Dedifferentiated amniotic fluid mesenchymal stem cell (primary cell): ENCODE results near the gene GFY.
A peak's percentile ranks its signal among the peaks of the same experiment; 100 is the strongest.

Experiments
- DNase-seq: peaks from one replicate; pipeline ENCODE4 v3.0.0-alpha.2; 2016; ENCODE audit errors: extremely low spot score

The GFY gene

DNA sequence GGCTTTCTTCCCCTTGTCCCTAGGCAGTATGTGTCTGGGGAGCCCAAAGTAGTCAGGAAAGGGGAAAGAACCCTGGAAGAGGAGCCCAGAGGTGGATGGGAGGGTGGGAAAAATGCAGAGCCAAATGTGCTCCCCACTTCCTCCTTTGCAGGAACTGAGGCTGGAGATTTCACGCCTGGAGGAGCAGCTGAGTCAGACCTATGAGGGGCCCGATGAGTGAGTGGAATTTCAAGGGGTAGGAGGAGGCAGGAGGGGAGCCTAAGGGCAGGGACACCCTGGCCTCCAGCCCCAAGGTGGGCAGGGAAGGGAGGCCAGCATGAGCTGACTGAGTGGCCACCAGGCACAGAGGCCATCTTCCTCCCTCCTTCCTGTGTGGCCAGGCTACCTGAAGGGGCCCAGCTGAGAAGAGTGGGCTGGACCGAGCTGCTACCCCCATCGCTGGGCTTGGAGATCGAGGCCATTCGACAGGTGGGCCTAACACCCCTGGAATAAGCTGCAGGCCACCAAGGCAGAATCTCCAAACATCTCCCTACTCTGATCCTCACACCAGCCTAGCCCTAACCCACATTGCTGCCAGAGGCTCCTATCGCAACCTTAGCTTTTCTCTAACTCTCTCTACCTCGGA is 16.3 kb upstream of the GFY start:
- DNase-seq = no peak

DNA sequence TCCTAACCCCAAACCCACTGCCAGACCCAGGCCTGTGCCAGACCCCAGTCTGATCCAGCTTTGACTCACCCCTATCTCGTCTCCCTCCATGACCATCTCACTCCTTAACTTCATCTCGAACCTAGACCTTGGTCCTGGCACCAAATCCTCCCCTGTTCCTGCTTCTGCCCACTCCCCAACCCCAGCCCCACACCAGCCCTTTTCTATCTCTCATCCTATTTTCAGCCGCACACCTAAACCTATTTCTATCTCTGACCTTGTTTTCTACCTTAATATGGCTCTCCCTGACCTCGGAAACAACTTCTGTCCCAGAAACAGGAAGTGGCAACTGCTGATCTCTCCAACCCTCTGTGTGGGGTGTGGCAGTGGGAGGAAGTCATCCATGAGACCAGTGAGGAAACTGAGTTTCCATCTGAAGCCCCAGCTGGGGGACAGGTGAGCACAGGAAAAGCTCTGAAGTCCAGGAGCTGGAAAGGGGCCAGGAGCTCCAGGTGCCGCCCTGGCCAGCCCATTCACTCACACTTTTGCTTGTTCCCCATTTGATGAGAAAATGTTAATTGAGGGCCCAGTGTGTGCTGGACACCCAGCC is 15.7 kb upstream of the GFY start:
- DNase-seq = no peak

DNA sequence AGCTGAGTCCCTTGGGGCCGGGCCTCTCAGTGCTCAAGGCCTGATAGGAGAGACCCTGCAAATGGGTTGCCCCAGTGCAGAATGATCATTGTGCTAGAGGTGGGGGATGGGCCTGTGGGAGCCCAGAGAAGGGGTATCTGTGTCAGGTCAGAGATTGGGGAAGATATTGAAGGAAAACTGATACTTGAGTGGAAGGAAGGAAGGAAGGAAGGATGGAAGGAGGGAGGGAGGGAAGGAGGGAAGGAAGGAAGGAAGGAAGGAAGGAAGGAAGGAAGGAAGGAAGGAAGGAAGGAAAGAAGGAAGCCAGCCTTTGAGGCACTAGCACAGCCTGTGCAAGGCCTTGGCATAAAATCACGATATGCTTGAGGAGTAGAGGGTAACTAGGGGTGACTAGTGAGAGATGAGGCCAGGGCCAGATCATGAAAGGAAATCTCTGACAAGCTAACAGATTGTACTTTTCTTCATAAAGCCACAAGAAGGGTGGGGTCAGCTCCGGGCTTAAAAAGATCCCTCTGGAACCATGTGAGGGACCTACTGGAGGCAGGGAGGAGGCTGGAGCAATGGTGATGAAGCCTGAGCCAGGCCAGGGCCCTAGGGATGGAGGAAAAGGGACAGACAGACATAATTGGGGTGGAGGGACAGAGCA is 13.4 kb upstream of the GFY start:
- no peak for DNase-seq

GRCh38 chr19:49413348-49413747 is 11.8 kb upstream of the GFY start:
- DNase-seq = no peak

- DNase-seq = no peak
Observed at GRCh38 chr19:49414256-49414655, 10.9 kb upstream of the GFY start.

DNA sequence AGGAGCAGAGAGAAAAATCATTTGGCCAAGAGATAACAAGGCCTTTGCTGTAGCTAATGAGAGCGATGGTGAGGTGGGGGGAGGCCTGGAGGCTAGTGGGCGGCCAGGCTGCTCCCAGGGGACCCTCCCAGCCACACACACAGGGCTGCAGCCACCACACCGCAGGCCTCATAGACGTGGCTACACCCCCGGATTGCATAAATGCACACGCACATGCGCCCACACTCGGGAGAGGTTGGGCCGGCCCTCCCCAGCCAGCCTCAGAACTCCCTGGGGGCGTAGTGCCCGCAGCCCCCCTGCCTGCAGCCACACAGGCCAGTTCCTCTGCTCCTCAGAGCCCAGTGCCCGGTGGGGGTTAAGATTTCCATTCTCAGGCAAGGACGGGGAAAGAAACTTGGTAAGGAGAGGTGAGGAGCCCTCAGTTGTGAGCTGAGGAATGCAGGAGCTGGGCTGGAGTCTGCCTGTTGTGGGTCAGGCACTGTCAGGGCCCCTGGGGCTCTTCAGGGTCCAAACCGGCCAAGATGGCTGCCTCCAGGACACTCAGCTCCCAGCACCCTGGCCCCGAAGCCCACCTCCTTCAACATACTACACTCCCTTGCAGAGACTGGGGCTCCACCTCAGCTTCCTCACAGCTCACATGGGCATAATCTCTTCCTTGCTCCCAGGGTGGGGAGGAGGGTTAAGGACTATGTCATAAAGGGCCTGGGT is 9.9 kb upstream of the GFY start:
- DNase-seq = no peak

- no peak for DNase-seq
Observed at GRCh38 chr19:49415810-49416200, 9.4 kb upstream of the GFY start.

DNA sequence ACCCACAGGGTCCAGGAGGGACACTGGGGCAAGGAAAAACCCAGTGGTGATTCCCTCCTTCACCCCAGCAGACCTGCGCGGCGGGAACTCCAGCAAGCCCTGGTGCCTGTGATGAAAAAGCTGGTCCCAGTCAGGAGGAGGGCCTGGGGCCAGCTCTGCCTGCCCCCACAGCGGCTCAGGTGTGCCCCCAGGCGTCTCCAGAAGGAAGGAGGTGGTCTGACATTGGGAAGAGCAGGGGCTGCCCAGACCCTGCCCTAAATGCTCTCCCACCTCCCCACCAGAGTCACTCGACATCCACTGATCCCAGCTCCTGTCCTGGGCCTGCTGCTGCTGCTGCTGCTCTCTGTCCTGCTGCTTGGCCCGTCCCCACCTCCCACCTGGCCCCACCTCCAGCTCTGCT is 8.1 kb upstream of the GFY start:
- no peak for DNase-seq

GRCh38 chr19:49418511-49418910 is 6.7 kb upstream of the GFY start:
- DNase-seq = no peak

DNA sequence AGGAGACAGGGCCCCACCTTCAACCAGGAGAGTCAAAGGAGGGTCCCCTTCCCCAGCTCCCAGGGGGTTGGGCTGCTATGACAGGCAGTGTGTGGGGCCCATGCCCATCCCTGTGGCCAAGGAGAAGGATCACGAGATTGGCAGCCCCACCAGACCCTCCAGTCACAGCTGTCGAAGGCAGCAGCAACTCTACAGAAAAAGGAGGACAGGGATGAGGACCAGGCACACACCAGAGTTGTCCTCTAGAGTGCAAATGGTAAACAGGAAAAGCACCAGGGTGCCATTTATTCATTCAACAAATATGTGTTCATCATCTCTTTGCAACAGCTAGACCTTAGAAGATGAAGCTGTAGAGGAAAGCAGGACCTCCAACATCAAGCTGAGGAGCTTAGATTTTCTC is 6.0 kb upstream of the GFY start:
- DNase-seq = no peak

- no peak for DNase-seq
Observed at GRCh38 chr19:49420227-49420626, 5.0 kb upstream of the GFY start.

- peak; percentile 23 for DNase-seq
Observed at GRCh38 chr19:49421039-49421877, 3.9 kb upstream of the GFY start.

GRCh38 chr19:49421878-49422202 is 3.3 kb upstream of the GFY start:
- DNase-seq = no peak

- DNase-seq = no peak
Observed at GRCh38 chr19:49422407-49423070, 2.6 kb upstream of the GFY start.

GRCh38 chr19:49423071-49423984 is 1.9 kb upstream of the GFY start, which contains the start of gene PTH2:
Gene PTH2, minus strand, starts transcription at chr19:49423441. Its CDS starts 102 bp downstream, at chr19:49423339.
- DNase-seq = no peak

GRCh38 chr19:49423985-49424303 is 1.2 kb upstream of the GFY start:
- DNase-seq = no peak

DNA sequence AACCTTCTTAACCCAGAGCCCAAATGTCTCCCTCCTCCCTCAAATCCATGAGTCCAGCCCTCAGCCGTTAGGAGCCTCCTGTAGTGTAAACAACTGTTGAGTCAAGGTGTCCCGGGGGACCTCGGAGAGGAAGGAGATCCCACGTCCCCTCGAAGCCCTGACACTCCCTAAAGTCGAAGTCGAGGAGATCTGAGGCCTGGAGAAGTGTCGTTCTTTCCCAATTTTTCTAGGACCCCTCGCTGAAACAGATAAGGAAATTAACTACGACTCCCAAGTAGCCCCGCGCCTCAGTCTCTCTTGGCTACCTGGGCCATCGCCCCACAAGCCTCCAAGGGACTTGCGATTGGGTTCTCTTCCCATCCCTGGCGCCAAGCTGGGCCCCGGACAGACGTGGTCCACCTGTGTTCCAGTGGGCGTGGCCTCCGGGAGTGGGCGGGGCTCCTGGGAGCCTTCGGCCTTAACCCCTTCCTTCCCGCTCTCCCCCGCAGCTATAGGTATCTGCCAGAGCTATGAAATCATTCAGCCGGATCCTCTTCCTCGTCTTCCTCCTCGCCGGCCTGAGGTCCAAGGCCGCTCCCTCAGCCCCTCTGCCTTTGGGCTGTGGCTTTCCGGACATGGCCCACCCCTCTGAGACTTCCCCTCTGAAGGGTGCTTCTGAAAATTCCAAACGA is 869 bp downstream of the GFY start:
- no peak for DNase-seq

DNA sequence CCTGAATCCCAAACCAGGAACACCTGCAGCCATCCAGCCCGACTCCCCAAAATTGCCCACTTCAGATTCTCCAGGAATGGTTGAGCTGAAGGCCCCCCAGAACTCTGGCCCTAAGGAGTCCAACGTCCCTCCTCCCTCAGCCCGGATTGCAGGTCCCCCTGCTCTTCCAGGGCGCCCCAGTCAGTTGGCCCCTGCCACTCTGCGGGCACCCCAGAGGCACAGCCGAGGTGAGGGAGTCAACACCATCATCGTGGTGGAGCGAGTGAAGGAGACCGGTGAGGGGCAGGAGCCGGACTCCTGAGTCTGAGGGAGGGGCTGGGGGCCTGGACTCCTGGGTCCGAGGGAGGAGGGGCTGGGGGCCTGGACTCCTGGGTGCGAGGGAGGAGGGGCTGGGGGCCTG is 2.2 kb downstream of the GFY start:
- no peak for DNase-seq

GRCh38 chr19:49427855-49428546 is 2.8 kb downstream of the GFY start:
- no peak for DNase-seq
